Keratinocyte (primary cell): ENCODE data around the gene FCER1G. TPM values are rescaled to one million over a fixed set of nuclear protein-coding genes. Genes with fewer than 3 reads are reported as not detected.

Experiments used
- DNase-seq: peaks from one replicate; pipeline ENCODE4 v3.0.0-alpha.2; 2011; ENCODE audit warnings: low read depth, missing footprints, low spot score
- FAIRE-seq: peaks from 2 replicates; lab custom pipeline; 2011; peaks lifted over from hg19 to GRCh38; lab: Jason Lieb, UNC
- H2AFZ ChIP-seq: 2 replicates; pipeline ENCODE4 v1.6.0; 2012; ENCODE audit warnings: low read length, control low read depth, inconsistent platforms; ENCODE audit not compliant: control insufficient read depth
- H3K27ac ChIP-seq: 2 replicates; pipeline ENCODE4 v1.5.1; 2011; ENCODE audit warnings: low read length; ENCODE audit not compliant: control insufficient read depth, insufficient read depth
- H3K27me3 ChIP-seq: 3 replicates; pipeline ENCODE4 v1.6.0; 2011; ENCODE audit warnings: low read length; ENCODE audit not compliant: control insufficient read depth, insufficient read depth; ENCODE audit errors: extremely low read depth
- H3K36me3 ChIP-seq, 2 experiments: 2 replicates in 1 of 2; 3 replicates in 1 of 2; pipeline ENCODE4 v1.5.1; 2011; ENCODE audit warnings: low read length in 2 of 2, mild to moderate bottlenecking in 1 of 2; ENCODE audit not compliant: control insufficient read depth in 2 of 2, insufficient read depth in 2 of 2; ENCODE audit errors: extremely low read depth in 1 of 2
- H3K4me1 ChIP-seq: 3 replicates; pipeline ENCODE4 v1.5.1; 2011; ENCODE audit warnings: low read length; ENCODE audit not compliant: control insufficient read depth, insufficient read depth; ENCODE audit errors: extremely low read depth
- H3K4me2 ChIP-seq: 3 replicates; pipeline ENCODE4 v1.6.0; 2011; ENCODE audit warnings: low read depth, low read length; ENCODE audit not compliant: control insufficient read depth, insufficient read depth; ENCODE audit errors: extremely low read depth
- H3K4me3 ChIP-seq, 3 experiments: fragments of 200-600 bp in 1 of 3; sonication (generic) in 1 of 3; 2 replicates in 2 of 3; 3 replicates in 1 of 3; pipeline ENCODE4 v1.5.1; 2011 to 2016; ENCODE audit warnings: low read length in 3 of 3, mild to moderate bottlenecking in 3 of 3, control low read depth in 2 of 3, inconsistent platforms in 1 of 3, low read depth in 1 of 3, mixed read lengths in 1 of 3, mixed run types in 1 of 3, moderate library complexity in 1 of 3; ENCODE audit not compliant: control insufficient read depth in 2 of 3, insufficient read depth in 2 of 3; ENCODE audit errors: extremely low read depth in 1 of 3
- H3K79me2 ChIP-seq: 2 replicates; pipeline ENCODE4 v1.6.0; 2012; ENCODE audit warnings: low read length; ENCODE audit not compliant: control insufficient read depth, insufficient read depth
- H3K9ac ChIP-seq: 3 replicates; pipeline ENCODE4 v1.6.0; 2011; ENCODE audit warnings: low read length; ENCODE audit not compliant: control insufficient read depth, insufficient read depth; ENCODE audit errors: extremely low read depth
- H3K9me1 ChIP-seq: 3 replicates; pipeline ENCODE4 v1.6.0; 2011; ENCODE audit warnings: low read length; ENCODE audit not compliant: control insufficient read depth, insufficient read depth; ENCODE audit errors: extremely low read depth
- H3K9me3 ChIP-seq: 2 replicates; pipeline ENCODE4 v1.5.1; 2012; ENCODE audit warnings: low read depth, low read length; ENCODE audit not compliant: control insufficient read depth
- H4K20me1 ChIP-seq: 3 replicates; pipeline ENCODE4 v1.6.0; 2011; ENCODE audit warnings: low read length; ENCODE audit not compliant: control insufficient read depth, insufficient read depth; ENCODE audit errors: extremely low read depth
- EZH2 ChIP-seq: IDR thresholded peaks from one replicate; pipeline ENCODE4 v1.6.1; 2012; ENCODE audit warnings: inconsistent platforms, mild to moderate bottlenecking, low read length, moderate library complexity
- dilution Hi-C: fragments of 300-500 bp; cut with MboI; formaldehyde crosslinking; loops from one replicate; pipeline ENCODE4 v1.7.0; 2020; ENCODE audit warnings: low sequenced_read_pairs; ENCODE audit not compliant: extremely low pct_ligation_motif_present
- polyA plus RNA-seq, 5 experiments: library from polyadenylated mRNA; depleted of rRNA in 3 of 5; stranded (reverse) in 3 of 5; stranded (forward) in 1 of 5; unstranded in 1 of 5; fragments of >200 nt; gene quantifications; 1 replicate in 1 of 5; 2 replicates in 3 of 5; 3 replicates in 1 of 5; pipeline versions ENCODE4 v1.2.1 to v1.2.3, GENCODE V29; 2011 to 2012; ENCODE audit warnings: missing spikeins in 2 of 5, low read depth in 1 of 5, low replicate concordance in 1 of 5
- TF ChIP-seq, protein P1 (sequence below), 3 experiments: IDR thresholded peaks in 1 of 3; conservative IDR thresholded peaks in 1 of 3; optimal IDR thresholded peaks in 1 of 3; 2 replicates in 2 of 3; 3 replicates in 1 of 3; pipeline versions ENCODE3 to v1.5.1; 2011; ENCODE audit warnings: low read length in 3 of 3, mild to moderate bottlenecking in 3 of 3, moderate library complexity in 2 of 3, control low read depth in 1 of 3, inconsistent platforms in 1 of 3; ENCODE audit not compliant: insufficient read depth in 2 of 3; ENCODE audit errors: extremely low read depth in 1 of 3

The FCER1G gene
- polyA plus RNA-seq, 1 donor (not counting 4 experiments of a cell fraction or from before 2014, with no cell fraction given): 1.2 TPM

DNA sequence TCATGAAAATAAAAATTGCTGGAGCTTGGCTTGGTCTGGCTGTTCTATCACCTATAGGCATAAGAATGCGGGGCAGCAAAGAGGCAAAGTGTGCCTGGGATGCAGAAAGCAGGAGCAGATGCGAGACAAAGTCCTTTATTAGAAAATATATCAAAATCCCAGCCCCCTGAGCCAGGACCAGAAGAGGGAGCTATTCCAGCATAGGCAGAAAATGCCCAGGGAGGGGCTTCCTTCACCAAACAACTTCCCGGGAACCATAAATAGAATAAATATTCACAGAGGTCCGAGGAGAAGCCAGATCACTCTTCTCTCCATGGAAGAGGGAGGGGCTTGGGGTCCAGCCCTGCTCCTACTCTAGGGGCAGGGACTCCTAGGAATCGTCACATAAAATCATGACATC lies 43.9 kb upstream of the FCER1G start:
- no peak overlapping the region for H3K27ac ChIP-seq
- no peak overlapping the region for H3K9ac ChIP-seq
- H3K9me3 ChIP-seq: no peaks in the 10 kb centered on the region
- peaks cover 8% of the 10 kb centered on the region for H3K4me1 ChIP-seq
- no peak overlapping the region for H3K4me2 ChIP-seq
- H3K79me2 ChIP-seq: peaks cover 6% of the 10 kb centered on the region
- H3K27me3 ChIP-seq: no peaks in the 10 kb centered on the region
- peaks cover 25 to 39% of the 10 kb centered on the region in 2 experiments for H3K36me3 ChIP-seq
- DNase-seq (no peak), FAIRE-seq (no peak)
- H4K20me1 ChIP-seq: no peaks in the 10 kb centered on the region
- TF ChIP-seq, protein P1, sequence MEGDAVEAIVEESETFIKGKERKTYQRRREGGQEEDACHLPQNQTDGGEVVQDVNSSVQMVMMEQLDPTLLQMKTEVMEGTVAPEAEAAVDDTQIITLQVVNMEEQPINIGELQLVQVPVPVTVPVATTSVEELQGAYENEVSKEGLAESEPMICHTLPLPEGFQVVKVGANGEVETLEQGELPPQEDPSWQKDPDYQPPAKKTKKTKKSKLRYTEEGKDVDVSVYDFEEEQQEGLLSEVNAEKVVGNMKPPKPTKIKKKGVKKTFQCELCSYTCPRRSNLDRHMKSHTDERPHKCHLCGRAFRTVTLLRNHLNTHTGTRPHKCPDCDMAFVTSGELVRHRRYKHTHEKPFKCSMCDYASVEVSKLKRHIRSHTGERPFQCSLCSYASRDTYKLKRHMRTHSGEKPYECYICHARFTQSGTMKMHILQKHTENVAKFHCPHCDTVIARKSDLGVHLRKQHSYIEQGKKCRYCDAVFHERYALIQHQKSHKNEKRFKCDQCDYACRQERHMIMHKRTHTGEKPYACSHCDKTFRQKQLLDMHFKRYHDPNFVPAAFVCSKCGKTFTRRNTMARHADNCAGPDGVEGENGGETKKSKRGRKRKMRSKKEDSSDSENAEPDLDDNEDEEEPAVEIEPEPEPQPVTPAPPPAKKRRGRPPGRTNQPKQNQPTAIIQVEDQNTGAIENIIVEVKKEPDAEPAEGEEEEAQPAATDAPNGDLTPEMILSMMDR (optimal IDR thresholded peaks at IDR 0.05 in 1 of 3, IDR thresholded peaks at IDR 0.05 in 1 of 3, conservative IDR thresholded peaks at IDR 0.05 in 1 of 3; ENCODE audit: extremely low read depth in 1 of 3, insufficient read depth in 2 of 3, low read length in 3 of 3): peak in 2 of 3 experiments; percentile 17 to 18
- TF ChIP-seq EZH2: no peak
- no peaks in the 10 kb centered on the region for H3K9me1 ChIP-seq
- dilution Hi-C loops: no loop called here
- H2AFZ ChIP-seq: no peak overlapping the region
- H3K4me3 ChIP-seq: no peak overlapping the region

- Histone ChIP-seq H3K36me3 (peaks cover 25 to 39% of the 10 kb centered on the region in 2 experiments), H3K4me2 (no peak overlapping the region), H3K9me1 (no peaks in the 10 kb centered on the region), H2AFZ (no peak overlapping the region), H3K9me3 (no peaks in the 10 kb centered on the region), H3K4me1 (peaks cover 13% of the 10 kb centered on the region), H3K79me2 (peaks cover 11% of the 10 kb centered on the region), H3K9ac (no peak overlapping the region), H3K27me3 (no peaks in the 10 kb centered on the region), H4K20me1 (no peaks in the 10 kb centered on the region), H3K27ac (no peak overlapping the region), H3K4me3 (no peak overlapping the region)
- dilution Hi-C loops: no loop called here
- DNase-seq: no peak
- no peak for FAIRE-seq
- TF ChIP-seq, protein P1 (optimal IDR thresholded peaks at IDR 0.05 in 1 of 3, IDR thresholded peaks at IDR 0.05 in 1 of 3, conservative IDR thresholded peaks at IDR 0.05 in 1 of 3; ENCODE audit: extremely low read depth in 1 of 3, insufficient read depth in 2 of 3, low read length in 3 of 3): no peak
- no peak for TF ChIP-seq EZH2
Measured at GRCh38 chr1:161171696-161172095, 43.4 kb upstream of the FCER1G start.
